Endothelial cell (in vitro differentiated cells): ENCODE data around the gene TASL. TPM values are rescaled to one million over a fixed set of nuclear protein-coding genes. Genes with fewer than 3 reads are reported as not detected.
"Not testable (repeated sequence)": the region's sequence is repeated elsewhere in the genome, so short reads cannot be mapped to it uniquely, and the experiment has no call there.

Source experiments
- DNase-seq: peaks from one replicate; pipeline ENCODE4 v3.0.0; 2021; ENCODE audit warnings: low spot score
- H3K27ac Mint-ChIP-seq: one replicate; pipeline ENCODE4 v1.8.0; 2021; ENCODE audit warnings: mixed read lengths, inconsistent platforms; ENCODE audit not compliant: unreplicated experiment
- H3K27me3 Mint-ChIP-seq: one replicate; pipeline ENCODE4 v1.8.0; 2021; ENCODE audit warnings: mild to moderate bottlenecking, moderate library complexity, mixed read lengths, inconsistent platforms; ENCODE audit not compliant: unreplicated experiment
- H3K36me3 Mint-ChIP-seq: one replicate; pipeline ENCODE4 v1.8.0; 2021; ENCODE audit warnings: mild to moderate bottlenecking, low read depth, mixed read lengths, inconsistent platforms; ENCODE audit not compliant: unreplicated experiment
- H3K4me1 Mint-ChIP-seq: one replicate; pipeline ENCODE4 v1.8.0; 2021; ENCODE audit warnings: mild to moderate bottlenecking, mixed read lengths, inconsistent platforms; ENCODE audit not compliant: unreplicated experiment
- H3K4me3 Mint-ChIP-seq: one replicate; pipeline ENCODE4 v1.8.0; 2021; ENCODE audit warnings: mild to moderate bottlenecking, mixed read lengths, inconsistent platforms; ENCODE audit not compliant: unreplicated experiment
- H3K9me3 Mint-ChIP-seq: one replicate; pipeline ENCODE4 v1.8.0; 2021; ENCODE audit warnings: mixed read lengths, inconsistent platforms; ENCODE audit not compliant: unreplicated experiment
- total RNA-seq: library from RNA; stranded (reverse); fragmentation: NEBNext Ultra II Directional; extraction: Animal tissue kit (Norgen Biotek cat#: 25700); gene quantifications from one replicate; pipeline ENCODE4 v1.2.1, GENCODE V29; 2021; ENCODE audit not compliant: unreplicated experiment
- TF ChIP-seq, protein P1 (sequence below): fragments of 200-600 bp; sonication (generic); IDR thresholded peaks from one replicate; pipeline ENCODE4 v1.5.0; 2021; ENCODE audit warnings: antibody characterized with exemption; ENCODE audit not compliant: unreplicated experiment

Gene TASL
- total RNA-seq, 1 donor from 2014 or later, result not detected

DNA sequence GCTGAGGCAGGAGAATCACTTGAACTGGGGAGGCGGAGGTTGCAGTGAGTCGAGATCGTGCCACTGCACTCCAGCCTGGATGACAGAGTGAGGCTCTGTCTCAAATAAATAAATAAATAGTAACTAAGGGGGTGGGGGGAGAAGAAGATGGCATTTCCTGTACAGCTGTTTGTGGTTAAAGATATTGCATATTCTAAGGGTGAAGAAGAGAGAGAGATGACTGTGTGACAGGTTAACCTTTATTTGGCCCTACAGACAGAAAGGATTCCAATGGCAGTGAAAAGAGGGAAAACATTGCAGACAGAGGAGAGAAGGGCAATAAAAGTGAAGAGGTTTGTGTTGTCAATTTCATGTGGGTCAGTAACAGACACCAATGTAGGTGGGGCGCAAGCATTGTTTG, 9.4 kb downstream of the TASL start:
- Mint-ChIP-seq H3K4me1 (peaks cover 16% of the 10 kb centered on the region), H3K9me3 (no peaks in the 10 kb centered on the region), H3K4me3 (no peak overlapping the region), H3K27ac (no peak overlapping the region), H3K36me3 (no peaks in the 10 kb centered on the region), H3K27me3 (peaks cover 3% of the 10 kb centered on the region)
- TF ChIP-seq, protein P1, sequence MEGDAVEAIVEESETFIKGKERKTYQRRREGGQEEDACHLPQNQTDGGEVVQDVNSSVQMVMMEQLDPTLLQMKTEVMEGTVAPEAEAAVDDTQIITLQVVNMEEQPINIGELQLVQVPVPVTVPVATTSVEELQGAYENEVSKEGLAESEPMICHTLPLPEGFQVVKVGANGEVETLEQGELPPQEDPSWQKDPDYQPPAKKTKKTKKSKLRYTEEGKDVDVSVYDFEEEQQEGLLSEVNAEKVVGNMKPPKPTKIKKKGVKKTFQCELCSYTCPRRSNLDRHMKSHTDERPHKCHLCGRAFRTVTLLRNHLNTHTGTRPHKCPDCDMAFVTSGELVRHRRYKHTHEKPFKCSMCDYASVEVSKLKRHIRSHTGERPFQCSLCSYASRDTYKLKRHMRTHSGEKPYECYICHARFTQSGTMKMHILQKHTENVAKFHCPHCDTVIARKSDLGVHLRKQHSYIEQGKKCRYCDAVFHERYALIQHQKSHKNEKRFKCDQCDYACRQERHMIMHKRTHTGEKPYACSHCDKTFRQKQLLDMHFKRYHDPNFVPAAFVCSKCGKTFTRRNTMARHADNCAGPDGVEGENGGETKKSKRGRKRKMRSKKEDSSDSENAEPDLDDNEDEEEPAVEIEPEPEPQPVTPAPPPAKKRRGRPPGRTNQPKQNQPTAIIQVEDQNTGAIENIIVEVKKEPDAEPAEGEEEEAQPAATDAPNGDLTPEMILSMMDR, result no peak
- no peak for DNase-seq

DNA sequence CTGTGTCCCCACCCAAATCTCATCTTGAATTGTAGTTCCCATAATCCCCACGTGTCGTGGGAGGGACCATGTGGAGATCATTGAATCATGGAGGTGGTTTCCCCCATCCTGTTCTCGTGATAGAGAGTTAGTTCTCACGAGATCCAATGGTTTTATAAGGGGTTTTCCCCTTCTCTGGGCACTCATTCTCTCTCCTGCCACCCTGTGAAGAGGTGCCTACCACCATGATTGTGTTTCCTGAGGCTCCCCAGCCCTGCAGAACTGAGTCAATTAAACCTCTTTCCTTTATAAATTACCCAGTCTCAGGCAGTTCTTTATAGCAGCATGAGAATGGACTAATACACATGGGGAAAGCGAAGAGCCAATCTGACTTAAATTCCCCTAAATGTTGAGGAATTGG, 14.5 kb downstream of the TASL start:
- not testable (repeated sequence) for H3K9me3 Mint-ChIP-seq, H3K4me3 Mint-ChIP-seq, H3K27ac Mint-ChIP-seq

DNA sequence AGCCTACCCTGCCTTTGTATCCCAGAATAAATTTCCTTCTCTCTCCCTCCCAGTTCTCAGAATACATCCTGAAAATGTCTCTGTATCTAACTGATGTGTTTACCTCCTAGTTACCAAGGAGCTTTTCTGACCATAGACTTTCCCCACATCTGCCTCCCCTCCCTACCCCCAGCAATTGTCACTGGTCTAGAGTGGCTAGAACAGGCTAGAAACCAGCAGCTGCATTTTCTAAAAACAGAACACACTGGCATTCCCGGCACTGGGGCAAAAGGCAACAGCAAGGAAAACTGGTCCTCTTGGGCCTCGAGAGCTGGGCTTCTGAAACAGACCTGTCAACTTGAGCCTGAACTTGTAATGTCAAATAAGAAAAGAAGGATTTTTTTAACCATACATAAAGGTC, 16.4 kb downstream of the TASL start:
- no peak for DNase-seq
- Mint-ChIP-seq H3K4me1 (peaks cover 16% of the 10 kb centered on the region), H3K9me3 (no peaks in the 10 kb centered on the region), H3K4me3 (no peak overlapping the region), H3K27me3 (peaks cover 2% of the 10 kb centered on the region), H3K36me3 (no peaks in the 10 kb centered on the region), H3K27ac (no peak overlapping the region)
- TF ChIP-seq, protein P1, result no peak

More for the DNA sequence above, 14.5 kb downstream of the TASL start:
- DNase-seq, H3K27me3 Mint-ChIP-seq, H3K36me3 Mint-ChIP-seq: not testable (repeated sequence)
- peaks cover 16% of the 10 kb centered on the region for H3K4me1 Mint-ChIP-seq

DNA sequence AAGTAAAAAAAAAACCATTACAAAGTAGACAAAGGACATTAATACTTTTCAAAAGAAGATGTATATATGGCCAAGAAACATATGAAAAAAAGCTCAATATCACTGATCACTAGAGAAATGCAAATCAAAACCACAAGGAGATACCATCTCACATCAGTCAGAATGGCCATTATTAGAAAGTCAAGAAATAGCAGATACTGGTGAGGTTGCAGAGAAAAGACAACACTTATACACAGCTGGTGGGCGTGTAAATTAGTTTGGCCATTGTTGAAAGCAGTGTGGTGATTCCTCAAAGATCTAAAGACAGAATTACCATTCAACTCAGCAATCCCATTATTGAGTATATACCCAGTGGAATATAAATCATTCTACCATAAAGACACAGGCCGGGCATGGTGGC, 39.3 kb downstream of the TASL start:
- no peaks in the 10 kb centered on the region for H3K27me3 Mint-ChIP-seq
- no peak for DNase-seq
- TF ChIP-seq, protein P1, result no peak
- no peak overlapping the region for H3K27ac Mint-ChIP-seq
- no peaks in the 10 kb centered on the region for H3K9me3 Mint-ChIP-seq
- H3K4me1 Mint-ChIP-seq, result peaks cover 6% of the 10 kb centered on the region
- no peak overlapping the region for H3K4me3 Mint-ChIP-seq
- no peaks in the 10 kb centered on the region for H3K36me3 Mint-ChIP-seq

DNA sequence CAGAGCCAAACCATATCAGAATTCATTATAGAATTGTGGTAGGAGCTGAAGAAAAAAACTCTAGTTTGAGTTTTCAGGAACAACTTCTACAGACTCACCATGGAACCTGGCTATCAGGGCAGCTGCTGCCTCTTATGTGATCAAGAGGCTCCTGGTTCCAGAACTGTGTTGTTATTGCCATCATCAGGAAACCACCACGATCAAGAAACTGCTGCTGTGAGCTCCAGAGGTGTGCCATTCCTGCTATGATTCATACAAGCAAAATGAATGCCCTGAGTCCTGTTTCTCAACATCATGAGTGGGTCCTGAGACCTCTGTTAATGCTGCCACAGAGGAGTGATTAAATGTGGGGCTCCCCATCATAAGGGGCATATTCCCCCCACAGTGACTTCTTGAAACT, 43.7 kb downstream of the TASL start:
- no peaks in the 10 kb centered on the region for H3K9me3 Mint-ChIP-seq
- TF ChIP-seq, protein P1, result no peak
- peaks cover 6% of the 10 kb centered on the region for H3K4me1 Mint-ChIP-seq
- no peak overlapping the region for H3K27ac Mint-ChIP-seq
- no peaks in the 10 kb centered on the region for H3K27me3 Mint-ChIP-seq
- DNase-seq, result no peak
- H3K36me3 Mint-ChIP-seq, result no peaks in the 10 kb centered on the region
- no peak overlapping the region for H3K4me3 Mint-ChIP-seq

DNA sequence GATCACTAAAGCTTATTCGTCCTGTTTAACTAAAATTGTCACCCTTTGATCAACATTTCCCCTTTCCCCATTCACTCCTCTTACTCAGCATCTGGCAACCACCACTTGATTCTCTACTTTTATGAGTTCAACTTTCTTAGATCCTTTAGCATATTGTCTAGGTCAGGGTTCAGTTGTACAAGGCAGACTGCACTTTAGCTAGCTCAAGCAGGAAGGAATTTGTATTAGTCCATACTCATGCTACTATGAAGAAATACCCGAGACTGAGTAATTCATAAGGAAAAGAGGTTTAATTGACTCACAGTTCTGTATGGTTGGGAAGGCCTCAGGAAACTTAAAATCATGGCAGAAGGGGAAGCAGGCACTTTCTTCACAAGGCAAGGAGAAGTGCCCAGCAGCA, 44.3 kb downstream of the TASL start:
- Mint-ChIP-seq H3K9me3 (no peaks in the 10 kb centered on the region), H3K27me3 (no peaks in the 10 kb centered on the region), H3K27ac (no peak overlapping the region), H3K4me1 (peaks cover 6% of the 10 kb centered on the region), H3K4me3 (no peak overlapping the region), H3K36me3 (no peaks in the 10 kb centered on the region)
- TF ChIP-seq, protein P1, result no peak
- no peak for DNase-seq
